Measurements from ENCODE around the gene PRUNE2.
"Not testable (repeated sequence)": the region's sequence is repeated elsewhere in the genome, so short reads cannot be mapped to it uniquely, and the experiment has no call there.

The PRUNE2 gene

DNA sequence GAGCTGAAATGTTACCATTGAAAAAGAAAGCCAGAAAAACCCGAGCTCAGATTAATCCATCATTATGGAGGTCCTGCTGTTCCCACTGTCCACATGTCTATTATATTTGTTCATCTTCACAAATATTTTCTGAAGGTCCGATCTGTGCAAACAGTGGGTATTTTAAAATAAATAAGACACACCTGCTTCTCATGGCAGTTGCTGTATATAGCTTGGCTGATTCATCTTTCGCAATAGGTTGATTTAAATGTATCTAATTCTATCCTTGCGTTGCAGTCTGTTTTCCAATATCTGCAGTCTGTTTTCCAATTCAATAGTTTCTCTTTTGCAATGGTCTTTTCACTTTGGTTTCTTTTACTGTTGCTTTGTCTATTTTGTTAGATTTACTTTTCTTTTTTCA is 229.1 kb downstream of the PRUNE2 start:
- POLR2A ChIA-PET (ENCODE audit: low non-redundant PET) = no interaction called here
- H3K27ac ChIP-seq = no peak overlapping the region
- TF ChIP-seq, protein P1, sequence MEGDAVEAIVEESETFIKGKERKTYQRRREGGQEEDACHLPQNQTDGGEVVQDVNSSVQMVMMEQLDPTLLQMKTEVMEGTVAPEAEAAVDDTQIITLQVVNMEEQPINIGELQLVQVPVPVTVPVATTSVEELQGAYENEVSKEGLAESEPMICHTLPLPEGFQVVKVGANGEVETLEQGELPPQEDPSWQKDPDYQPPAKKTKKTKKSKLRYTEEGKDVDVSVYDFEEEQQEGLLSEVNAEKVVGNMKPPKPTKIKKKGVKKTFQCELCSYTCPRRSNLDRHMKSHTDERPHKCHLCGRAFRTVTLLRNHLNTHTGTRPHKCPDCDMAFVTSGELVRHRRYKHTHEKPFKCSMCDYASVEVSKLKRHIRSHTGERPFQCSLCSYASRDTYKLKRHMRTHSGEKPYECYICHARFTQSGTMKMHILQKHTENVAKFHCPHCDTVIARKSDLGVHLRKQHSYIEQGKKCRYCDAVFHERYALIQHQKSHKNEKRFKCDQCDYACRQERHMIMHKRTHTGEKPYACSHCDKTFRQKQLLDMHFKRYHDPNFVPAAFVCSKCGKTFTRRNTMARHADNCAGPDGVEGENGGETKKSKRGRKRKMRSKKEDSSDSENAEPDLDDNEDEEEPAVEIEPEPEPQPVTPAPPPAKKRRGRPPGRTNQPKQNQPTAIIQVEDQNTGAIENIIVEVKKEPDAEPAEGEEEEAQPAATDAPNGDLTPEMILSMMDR (conservative IDR thresholded peaks at IDR 0.05; ENCODE audit: low read depth) = no peak
- CTCF ChIA-PET = interaction anchor here (0.6 kb wide), 1 partner anchor 94 kb away, joined by 3 read pairs; no protein-coding TSS in a partner anchor
- DNase-seq (ENCODE audit: low spot score) = no peak

DNA sequence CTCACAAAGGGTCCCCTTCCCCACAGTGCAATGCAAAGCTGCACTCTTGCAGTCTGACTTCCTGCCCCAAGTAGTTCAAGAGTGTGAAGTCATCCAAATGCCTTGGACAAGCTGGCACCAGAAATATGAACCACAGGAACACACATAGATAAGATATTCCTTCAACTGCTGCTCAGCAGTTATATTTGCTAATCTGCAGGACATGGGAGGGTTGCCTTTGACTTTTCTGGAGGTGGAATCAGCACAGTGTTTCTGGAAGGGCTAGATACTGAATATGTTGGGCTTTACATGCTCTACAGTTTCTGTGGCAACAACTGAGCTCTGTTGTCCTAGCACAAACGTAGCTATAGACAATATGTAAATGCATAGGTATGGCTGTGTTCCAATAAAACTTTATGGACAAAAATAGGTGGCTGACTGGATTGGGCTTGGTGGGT is 238.4 kb downstream of the PRUNE2 start:
- ChIA-PET CTCF (interaction anchor here (0.6 to 1.2 kb wide), 2 partner anchors 38 to 321 kb away, joined by 3 read pairs; no protein-coding TSS in a partner anchor), POLR2A (ENCODE audit: low non-redundant PET) (no interaction called here)
- no peak for DNase-seq (ENCODE audit: low spot score)
- no peak overlapping the region for H3K27ac ChIP-seq
- TF ChIP-seq, protein P1 (conservative IDR thresholded peaks at IDR 0.05; ENCODE audit: low read depth) = no peak

DNA sequence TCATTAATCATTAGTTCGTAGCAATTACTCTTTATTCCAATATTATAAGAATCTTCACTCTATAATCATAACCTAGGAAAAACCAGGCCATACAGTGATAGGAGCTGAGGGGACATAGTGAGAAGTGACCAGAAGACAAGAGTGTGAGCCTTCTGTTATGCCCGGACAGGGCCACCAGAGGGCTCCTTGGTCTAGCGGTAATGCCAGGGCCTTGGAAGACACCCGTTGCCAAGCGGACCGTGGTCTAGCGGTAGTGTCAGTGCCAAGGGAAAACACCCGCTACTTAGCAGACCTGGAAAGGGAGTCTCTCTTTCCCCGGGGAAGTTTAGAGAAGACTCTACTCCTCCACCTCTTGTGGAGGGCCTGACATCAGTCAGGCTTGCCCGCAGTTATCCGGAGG is 239.9 kb downstream of the PRUNE2 start:
- H3K27ac ChIP-seq; POLR2A ChIA-PET (ENCODE audit: low non-redundant PET); DNase-seq (ENCODE audit: low spot score): not testable (repeated sequence)
- CTCF ChIA-PET = interaction anchor here (0.7 to 1.2 kb wide), 2 partner anchors 34 to 39 kb away, joined by 3 to 4 read pairs; no protein-coding TSS in a partner anchor

DNA sequence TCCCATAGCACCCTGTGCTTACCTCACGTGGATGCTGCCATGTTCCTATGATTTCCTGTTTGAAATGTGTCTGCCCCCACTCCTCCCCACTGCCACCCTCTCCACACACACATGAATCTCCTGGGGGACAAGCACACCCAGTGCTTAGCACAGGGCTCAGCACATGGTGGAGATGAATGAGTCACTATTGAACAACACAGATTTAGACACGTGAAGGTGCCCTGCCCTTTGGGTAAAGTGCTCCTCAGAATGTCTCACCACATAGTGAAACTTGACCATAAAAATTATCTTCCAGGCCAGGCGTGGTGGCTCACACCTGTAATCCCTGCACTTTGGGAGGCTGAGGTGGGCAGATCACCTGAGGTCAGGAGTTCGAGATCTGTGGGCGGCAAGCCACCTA is 240.5 kb downstream of the PRUNE2 start:
- ChIA-PET CTCF (interaction anchor here (0.7 to 1.2 kb wide), 2 partner anchors 34 to 39 kb away, joined by 3 to 4 read pairs; no protein-coding TSS in a partner anchor), POLR2A (ENCODE audit: low non-redundant PET) (no interaction called here)
- H3K27ac ChIP-seq = no peak overlapping the region
- DNase-seq (ENCODE audit: low spot score) = no peak
- TF ChIP-seq, protein P1 (conservative IDR thresholded peaks at IDR 0.05; ENCODE audit: low read depth) = no peak

DNA sequence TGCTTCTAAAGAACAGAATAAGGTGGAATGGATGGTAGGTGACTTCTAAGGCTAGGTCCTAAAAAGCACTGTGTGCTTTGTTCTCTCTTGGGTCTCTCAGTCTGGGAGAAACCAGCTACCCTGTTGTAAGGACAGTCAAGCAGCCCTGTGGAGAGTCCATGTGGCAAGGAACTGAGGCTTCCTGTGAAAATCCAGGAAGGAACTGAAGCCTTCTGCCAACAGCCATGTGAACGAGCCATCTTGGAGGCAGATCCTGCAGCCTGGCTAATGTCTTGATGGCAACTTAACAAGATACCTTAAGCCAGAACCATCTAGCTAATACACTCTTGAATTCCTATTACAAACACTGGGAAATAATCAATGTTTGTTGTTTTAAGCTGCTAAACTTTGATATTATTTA is 241.8 kb downstream of the PRUNE2 start:
- no peak overlapping the region for H3K27ac ChIP-seq
- ChIA-PET POLR2A (ENCODE audit: low non-redundant PET) (no interaction called here), CTCF (interaction anchor here (0.5 to 1.5 kb wide), 2 partner anchors 38 to 41 kb away, joined by 3 to 5 read pairs; no protein-coding TSS in a partner anchor)
- no peak for DNase-seq (ENCODE audit: low spot score)
- TF ChIP-seq, protein P1 (conservative IDR thresholded peaks at IDR 0.05; ENCODE audit: low read depth) = no peak

DNA sequence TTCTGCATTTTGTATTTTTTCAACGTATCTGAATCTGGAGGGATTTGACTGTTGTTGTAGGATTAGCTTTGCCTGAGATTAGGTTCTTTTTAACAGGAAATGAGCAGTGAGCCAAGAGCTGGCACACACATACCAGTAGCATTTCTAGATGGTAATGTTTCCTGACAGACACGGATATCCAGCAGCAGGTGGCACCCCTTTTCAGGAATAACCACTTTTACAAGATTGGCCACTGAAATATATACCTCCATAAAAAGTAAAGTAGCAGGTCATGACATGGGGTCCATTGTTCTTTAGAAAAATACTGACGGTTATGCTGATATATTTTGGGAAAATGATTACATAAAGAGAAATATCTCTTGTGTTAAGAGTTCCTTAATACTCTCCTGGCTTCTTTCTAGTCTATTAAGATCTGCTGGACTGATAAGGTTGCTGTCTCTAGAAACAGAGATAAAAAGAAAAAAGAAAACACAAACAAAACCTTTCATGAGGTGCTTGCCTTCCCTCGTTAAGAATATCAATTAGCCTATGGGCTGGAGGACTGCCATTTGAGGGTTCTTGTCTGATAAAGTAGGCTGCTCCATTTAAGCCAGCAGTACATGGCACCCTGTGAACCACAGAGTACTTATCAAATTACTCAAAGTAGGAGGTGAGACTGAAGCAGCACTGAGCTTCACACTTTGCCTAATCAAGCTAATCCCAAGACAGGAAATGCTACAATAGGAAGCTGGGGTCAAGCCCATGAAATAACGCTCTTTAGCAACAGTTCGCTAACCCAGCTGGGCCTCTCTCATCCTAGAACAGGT is 243.2 kb downstream of the PRUNE2 start:
- CTCF ChIA-PET = interaction anchor here (0.5 to 1.5 kb wide), 3 partner anchors 42 to 237 kb away, joined by 3 to 5 read pairs (median 4); no protein-coding TSS in a partner anchor
- POLR2A ChIA-PET (ENCODE audit: low non-redundant PET) = interaction anchor here (0.6 kb wide), 1 partner anchor 268 kb away, joined by 4 read pairs; the partner anchor contains the start of gene RFK
- H3K27ac ChIP-seq = no peak overlapping the region
- TF ChIP-seq, protein P1 (conservative IDR thresholded peaks at IDR 0.05; ENCODE audit: low read depth) = no peak
- DNase-seq (ENCODE audit: low spot score) = no peak
